GM12878 (cell line): ENCODE results near the gene MSI2. TPM values are rescaled to one million over a fixed set of nuclear protein-coding genes. Genes with fewer than 3 reads are reported as not detected.

Source experiments
- ATAC-seq: fragments of 200-7000 bp; cut with Tn5 transposase; 3 replicates; pipeline ENCODE4 v1.9.1; 2020; ENCODE audit warnings: mild to moderate bottlenecking, moderate library complexity
- BruUV-seq: library from RNA; stranded (reverse); fragments of 400-500 nt; replicated peaks from 2 replicates; lab custom pipeline; 2021; lab: Mats Ljungman, UMichigan
- CTCF ChIA-PET: fragments of 300-600 bp; sonication (Branson Sonifier 250); formaldehyde crosslinking; extraction: SDS; loops from one replicate; lab custom pipeline; 2021; ENCODE audit warnings: inconsistent platforms; lab: Yijun Ruan, JAX
- POLR2A ChIA-PET: fragments of 350-600 bp; formaldehyde crosslinking; extraction: SDS; loops from one replicate; lab custom pipeline; 2021; ENCODE audit warnings: inconsistent platforms; lab: Charles Lee
- RAD21 ChIA-PET: fragments of 300-600 bp; sonication (Branson Sonifier 250); formaldehyde crosslinking; loops from one replicate; lab custom pipeline; 2023; ENCODE audit warnings: antibody characterized with exemption; ENCODE audit not compliant: unreplicated experiment; lab: Charles Lee
- SMC1A ChIA-PET: fragments of 300-600 bp; sonication (Branson Sonifier 250); formaldehyde crosslinking; loops from one replicate; lab custom pipeline; 2023; ENCODE audit not compliant: unreplicated experiment, uncharacterized antibody; lab: Charles Lee
- DNase-seq: peaks from one replicate; pipeline ENCODE4 v3.0.0-alpha.2; 2011; ENCODE audit warnings: low read depth, low spot score
- FAIRE-seq: peaks from 3 replicates; lab custom pipeline; 2011; peaks lifted over from hg19 to GRCh38; lab: Jason Lieb, UNC
- H2AFZ ChIP-seq: 2 replicates; pipeline ENCODE4 v1.6.0; 2011; ENCODE audit warnings: low read depth, low read length, control low read depth; ENCODE audit not compliant: control insufficient read depth
- H3K27ac ChIP-seq: 2 replicates; pipeline ENCODE4 v1.5.1; 2011; ENCODE audit warnings: control low read depth; ENCODE audit not compliant: control insufficient read depth, insufficient read depth
- H3K27me3 ChIP-seq, 2 experiments: replicated peaks in 1 of 2; 2 replicates each; pipeline versions ENCODE4 v1.6.0 to v1.6.1; 2011; ENCODE audit warnings: low read length in 1 of 2; ENCODE audit not compliant: control insufficient read depth in 2 of 2, insufficient read depth in 2 of 2
- H3K36me3 ChIP-seq, 2 experiments: 2 replicates each; pipeline ENCODE4 v1.5.1; 2011; ENCODE audit warnings: low read length in 1 of 2; ENCODE audit not compliant: control insufficient read depth in 2 of 2, insufficient read depth in 2 of 2
- H3K4me1 ChIP-seq: 2 replicates; pipeline ENCODE4 v1.6.1; 2011; ENCODE audit warnings: mild to moderate bottlenecking, low read length, moderate library complexity, mixed read lengths; ENCODE audit not compliant: control insufficient read depth, insufficient read depth
- H3K4me2 ChIP-seq: 2 replicates; pipeline ENCODE4 v1.6.0; 2011; ENCODE audit warnings: control low read depth; ENCODE audit not compliant: control insufficient read depth, insufficient read depth
- H3K4me3 ChIP-seq: fragments of 200-600 bp; sonication (generic); 2 replicates; pipeline ENCODE4 v1.5.1; 2016
- H3K79me2 ChIP-seq: 2 replicates; pipeline ENCODE4 v1.6.0; 2011; ENCODE audit warnings: low read length; ENCODE audit not compliant: control insufficient read depth, insufficient read depth
- H3K9ac ChIP-seq: 2 replicates; pipeline ENCODE4 v1.8.0; 2011; ENCODE audit warnings: low read length, control low read depth, mixed read lengths; ENCODE audit not compliant: control insufficient read depth, insufficient read depth
- H3K9me3 ChIP-seq: replicated peaks from 3 replicates; pipeline ENCODE4 v1.5.1; 2011; ENCODE audit warnings: mild to moderate bottlenecking, low read length; ENCODE audit not compliant: control insufficient read depth, insufficient read depth
- H4K20me1 ChIP-seq: 2 replicates; pipeline ENCODE4 v1.6.0; 2011; ENCODE audit not compliant: control insufficient read depth, insufficient read depth
- CHD2 ChIP-seq: IDR thresholded peaks from 2 replicates; pipeline ENCODE4 v1.6.1; 2011; ENCODE audit warnings: low read depth, low read length, improper control_type of control experiment, borderline replicate concordance
- EP300 ChIP-seq, 2 experiments: fragments of 150-350 bp in 1 of 2; IDR thresholded peaks; 2 replicates each; pipeline ENCODE4 v1.6.1; 2011 to 2012; ENCODE audit warnings: low read depth in 2 of 2, low read length in 2 of 2, borderline replicate concordance in 1 of 2, improper control_type of control experiment in 1 of 2, inconsistent platforms in 1 of 2; ENCODE audit not compliant: control insufficient read depth in 1 of 2
- MTA3 ChIP-seq: IDR thresholded peaks from 2 replicates; pipeline ENCODE4 v1.6.1; 2012; ENCODE audit warnings: low read length, inconsistent platforms, borderline replicate concordance
- MXI1 ChIP-seq: fragments of 150-350 bp; IDR thresholded peaks from 2 replicates; pipeline ENCODE4 v1.6.1; 2011; ENCODE audit warnings: low read depth, mild to moderate bottlenecking, inconsistent platforms, low read length, improper control_type of control experiment
- RELA ChIP-seq: fragments of 450-650 bp; IDR thresholded peaks from 2 replicates; pipeline ENCODE4 v1.8.0; 2014; ENCODE audit warnings: borderline replicate concordance; ENCODE audit not compliant: partially characterized antibody
- SPI1 ChIP-seq: IDR thresholded peaks from 2 replicates; pipeline ENCODE4 v1.6.1; 2011; ENCODE audit warnings: low read depth, mild to moderate bottlenecking, low read length, moderate library complexity, borderline replicate concordance; ENCODE audit not compliant: insufficient read depth
- STAT1 ChIP-seq: fragments of 450-650 bp; conservative IDR thresholded peaks from 2 replicates; pipeline ENCODE4 v1.6.1; 2014; ENCODE audit warnings: antibody characterized with exemption, mild to moderate bottlenecking
- WGBS: methylation state at CpG from one replicate; pipeline ENCODE4 v1.1.6; 2016; ENCODE audit warnings: low lambda C conversion rate; ENCODE audit not compliant: insufficient replicate concordance, insufficient coverage; ENCODE audit errors: missing lambda C conversion rate; 5-methylcytosine and 5-hydroxymethylcytosine counted together
- in situ Hi-C: fragments of 300-500 bp; cut with MboI; formaldehyde crosslinking; loops from 9 replicates; pipeline ENCODE4 v1.14.3; 2018; ENCODE audit warnings: mixed read lengths
- intact Hi-C: fragments of 100-400 bp; cut with micrococcal nuclease; formaldehyde crosslinking; loops from one replicate; pipeline ENCODE4 v1.14.2; 2022; ENCODE audit not compliant: unreplicated experiment
- polyA plus RNA-seq, 11 experiments: library from polyadenylated mRNA; depleted of rRNA in 4 of 11; unstranded in 6 of 11; stranded (reverse) in 5 of 11; fragments of >200 nt; fragmentation: Nextera tagmentation in 4 of 11; fragmentation: Illumina TruSeq in 1 of 11; extraction: Ambion mirVana in 4 of 11; extraction: Trizol in 1 of 11; gene quantifications; 1 replicate in 1 of 11; 2 replicates in 10 of 11; pipeline versions ENCODE4 v1.2.1 to v1.2.3, GENCODE V29; 2011 to 2016; ENCODE audit warnings: inconsistent platforms in 2 of 11, missing spikeins in 2 of 11, low read depth in 1 of 11
- total RNA-seq, 4 experiments: library from RNA; depleted of rRNA in 3 of 4; stranded (reverse); fragments of >200 nt in 3 of 4; fragmentation: Illumina TruSeq in 1 of 4; extraction: Trizol in 1 of 4; gene quantifications; 2 replicates each; pipeline versions ENCODE4 v1.2.1 to v1.2.3, GENCODE V29; 2013 to 2021
- TF ChIP-seq, protein P1 (sequence below): fragments of 450-650 bp; IDR thresholded peaks from 2 replicates; pipeline ENCODE4 v1.6.1; 2017; ENCODE audit warnings: mild to moderate bottlenecking
- TF ChIP-seq, protein P2 (sequence below): IDR thresholded peaks from 2 replicates; pipeline ENCODE4 v1.6.1; 2011; ENCODE audit warnings: borderline replicate concordance, low read depth, mild to moderate bottlenecking, moderate library complexity, low read length; ENCODE audit not compliant: insufficient read depth, poor library complexity, severe bottlenecking

MSI2 gene
- total and polyA plus RNA-seq, 10 of the 15 experiments (the other 5 are each of a cell fraction or from before 2014, with no cell fraction given): 6.1 to 76.1 (median 42.0) TPM

DNA sequence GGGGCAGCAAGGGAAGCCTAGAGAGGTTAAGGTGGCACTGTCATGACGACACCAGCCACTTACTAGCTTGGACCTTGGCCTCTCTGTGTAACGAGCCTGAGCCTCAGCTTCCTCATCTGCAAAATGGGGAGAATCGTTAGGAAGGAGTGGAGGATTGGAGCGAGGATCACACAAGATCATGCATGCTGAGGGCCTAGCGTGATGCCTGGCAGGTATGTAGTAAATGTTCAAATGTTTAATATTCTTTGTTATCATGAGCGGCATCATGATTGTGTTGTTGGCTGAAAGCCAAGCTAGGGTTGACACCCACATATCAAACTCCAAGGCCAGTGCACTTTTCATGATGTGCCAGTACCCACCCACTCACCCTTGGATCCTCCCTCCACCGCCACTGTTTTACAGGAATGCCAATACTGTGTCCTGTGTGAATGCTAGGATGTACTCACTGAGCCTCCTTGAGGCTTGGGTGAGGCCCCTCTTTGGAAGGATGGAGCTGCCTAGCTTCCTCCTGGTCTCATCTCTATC lies 192.5 kb downstream of the MSI2 start:
- ChIA-PET CTCF (interaction anchor here (1.3 kb wide), 1 partner anchor 28 kb away, joined by 3 read pairs; no protein-coding TSS in a partner anchor), POLR2A (interaction anchor here (0.6 kb wide), 1 partner anchor 103 kb away, joined by 3 read pairs; no protein-coding TSS in a partner anchor), SMC1A (interaction anchor here (1.2 to 2.7 kb wide), 2 partner anchors 11 to 94 kb away, joined by 3 to 12 read pairs; no protein-coding TSS in a partner anchor)
- FAIRE-seq: no peak
- intact Hi-C loops: loop anchor here (10.0 kb wide), 1 partner anchor 274 kb away; no protein-coding TSS in a partner anchor
- no peak for TF ChIP-seq EP300 (IDR thresholded peaks at IDR 0.05; ENCODE audit: borderline replicate concordance in 1 of 2, control insufficient read depth in 1 of 2, low read depth in 2 of 2, low read length in 2 of 2)
- TF ChIP-seq, protein P1, sequence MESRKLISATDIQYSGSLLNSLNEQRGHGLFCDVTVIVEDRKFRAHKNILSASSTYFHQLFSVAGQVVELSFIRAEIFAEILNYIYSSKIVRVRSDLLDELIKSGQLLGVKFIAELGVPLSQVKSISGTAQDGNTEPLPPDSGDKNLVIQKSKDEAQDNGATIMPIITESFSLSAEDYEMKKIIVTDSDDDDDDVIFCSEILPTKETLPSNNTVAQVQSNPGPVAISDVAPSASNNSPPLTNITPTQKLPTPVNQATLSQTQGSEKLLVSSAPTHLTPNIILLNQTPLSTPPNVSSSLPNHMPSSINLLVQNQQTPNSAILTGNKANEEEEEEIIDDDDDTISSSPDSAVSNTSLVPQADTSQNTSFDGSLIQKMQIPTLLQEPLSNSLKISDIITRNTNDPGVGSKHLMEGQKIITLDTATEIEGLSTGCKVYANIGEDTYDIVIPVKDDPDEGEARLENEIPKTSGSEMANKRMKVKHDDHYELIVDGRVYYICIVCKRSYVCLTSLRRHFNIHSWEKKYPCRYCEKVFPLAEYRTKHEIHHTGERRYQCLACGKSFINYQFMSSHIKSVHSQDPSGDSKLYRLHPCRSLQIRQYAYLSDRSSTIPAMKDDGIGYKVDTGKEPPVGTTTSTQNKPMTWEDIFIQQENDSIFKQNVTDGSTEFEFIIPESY: no peak
- TF ChIP-seq RELA: no peak
- no peak for TF ChIP-seq STAT1
- 0 out of 2 replicates have a peak, but pooled peaks have one; percentile 7 for TF ChIP-seq MTA3
- no peak for TF ChIP-seq SPI1
- TF ChIP-seq MXI1: no peak
- TF ChIP-seq CHD2: no peak
- TF ChIP-seq, protein P2, sequence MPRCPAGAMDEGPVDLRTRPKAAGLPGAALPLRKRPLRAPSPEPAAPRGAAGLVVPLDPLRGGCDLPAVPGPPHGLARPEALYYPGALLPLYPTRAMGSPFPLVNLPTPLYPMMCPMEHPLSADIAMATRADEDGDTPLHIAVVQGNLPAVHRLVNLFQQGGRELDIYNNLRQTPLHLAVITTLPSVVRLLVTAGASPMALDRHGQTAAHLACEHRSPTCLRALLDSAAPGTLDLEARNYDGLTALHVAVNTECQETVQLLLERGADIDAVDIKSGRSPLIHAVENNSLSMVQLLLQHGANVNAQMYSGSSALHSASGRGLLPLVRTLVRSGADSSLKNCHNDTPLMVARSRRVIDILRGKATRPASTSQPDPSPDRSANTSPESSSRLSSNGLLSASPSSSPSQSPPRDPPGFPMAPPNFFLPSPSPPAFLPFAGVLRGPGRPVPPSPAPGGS: no peak
- TF ChIP-seq, all 136 proteins: peak for 1
- Histone ChIP-seq H3K4me2 (no peak overlapping the region), H3K9ac (no peak overlapping the region), H3K27ac (peak overlapping the region; percentile 7), H3K4me1 (peaks cover 62% of the 10 kb centered on the region), H3K79me2 (peaks cover 33% of the 10 kb centered on the region), H4K20me1 (no peaks in the 10 kb centered on the region), H3K9me3 (no peaks in the 10 kb centered on the region), H3K36me3 (peaks cover 4% of the 10 kb centered on the region in 2 experiments; a peak in 3 of 4 replicates), H2AFZ (no peak overlapping the region), H3K27me3 (no peaks in the 10 kb centered on the region), H3K4me3 (no peak overlapping the region)
- no peak for ATAC-seq
- WGBS: 98% methylated on average over 7 of the region's 7 CpGs
- DNase-seq: no peak
- in situ Hi-C loops: no loop called here
- no TSS peak for BruUV-seq
- RAD21 ChIA-PET: no interaction called here
